ENCODE measurements around the gene TFCP2L1.
"Not testable (repeated sequence)": the region's sequence is repeated elsewhere in the genome, so short reads cannot be mapped to it uniquely, and the experiment has no call there.

Gene TFCP2L1, protein sequence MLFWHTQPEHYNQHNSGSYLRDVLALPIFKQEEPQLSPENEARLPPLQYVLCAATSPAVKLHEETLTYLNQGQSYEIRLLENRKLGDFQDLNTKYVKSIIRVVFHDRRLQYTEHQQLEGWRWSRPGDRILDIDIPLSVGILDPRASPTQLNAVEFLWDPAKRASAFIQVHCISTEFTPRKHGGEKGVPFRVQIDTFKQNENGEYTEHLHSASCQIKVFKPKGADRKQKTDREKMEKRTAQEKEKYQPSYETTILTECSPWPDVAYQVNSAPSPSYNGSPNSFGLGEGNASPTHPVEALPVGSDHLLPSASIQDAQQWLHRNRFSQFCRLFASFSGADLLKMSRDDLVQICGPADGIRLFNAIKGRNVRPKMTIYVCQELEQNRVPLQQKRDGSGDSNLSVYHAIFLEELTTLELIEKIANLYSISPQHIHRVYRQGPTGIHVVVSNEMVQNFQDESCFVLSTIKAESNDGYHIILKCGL

DNA sequence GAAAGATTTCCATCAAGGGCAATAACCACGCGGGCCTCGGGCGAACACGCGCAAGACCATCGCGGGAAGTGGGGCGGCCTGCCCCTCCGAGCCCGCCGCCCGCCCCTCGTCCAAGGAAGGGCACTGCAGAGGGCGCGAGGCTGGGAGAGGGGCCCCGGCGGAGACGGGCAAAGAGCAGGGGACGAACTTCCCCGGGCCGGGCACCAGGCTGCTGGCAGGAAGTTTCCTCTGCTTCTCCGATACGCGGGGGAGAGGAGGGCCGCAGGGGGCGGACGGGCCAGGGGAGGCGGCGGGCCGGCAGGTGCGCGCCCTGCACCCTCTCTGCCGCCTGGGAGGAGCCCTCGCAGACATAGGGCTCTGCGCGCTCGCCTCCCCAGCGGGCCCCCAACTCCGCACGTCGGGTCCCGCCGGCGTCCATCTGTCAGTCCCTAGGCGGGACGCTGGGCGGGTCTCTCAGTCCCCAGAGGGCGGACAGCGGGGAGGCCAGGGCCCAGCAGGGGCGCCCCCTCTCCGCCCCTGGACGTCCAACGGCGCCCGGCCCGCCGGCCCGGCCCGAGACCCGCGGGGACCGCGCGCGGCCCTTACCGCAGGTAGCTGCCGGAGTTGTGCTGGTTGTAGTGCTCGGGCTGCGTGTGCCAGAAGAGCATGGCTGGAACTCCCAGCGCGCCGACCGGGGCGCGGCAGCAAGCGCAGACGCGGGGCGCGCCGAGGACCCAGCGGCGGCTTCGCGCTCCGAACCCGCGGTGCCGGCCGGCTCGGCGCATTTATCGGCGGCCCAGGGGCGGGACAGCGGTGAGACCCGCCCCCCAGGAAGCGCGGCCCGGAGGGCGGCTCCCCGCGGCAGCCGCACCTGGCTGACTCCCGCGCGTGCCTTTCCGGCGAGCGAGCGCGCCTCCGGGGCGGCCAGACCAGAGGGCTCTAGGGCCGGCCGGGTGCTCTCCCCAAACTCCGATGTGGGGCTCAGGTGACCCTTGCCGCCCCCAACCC lies at the start of gene TFCP2L1:
TSS of gene TFCP2L1 (minus strand) at position 740 of the 987 bp plus-strand sequence. CDS start at position 647, 93 bp downstream.
- peak within 1 kb of the TSS; percentile 81 for H3K9ac ChIP-seq (ENCODE audit: low read depth, low read length)
- no peaks in the 10 kb centered on the region for H3K9me3 ChIP-seq (ENCODE audit: control insufficient read depth, insufficient read depth, low read length)
- peaks cover 10% of the 10 kb centered on the region for H3K4me1 ChIP-seq (ENCODE audit: insufficient read depth, low read length)
- no peaks in the 10 kb centered on the region for H3K36me3 ChIP-seq (ENCODE audit: insufficient read depth, low read length)

DNA sequence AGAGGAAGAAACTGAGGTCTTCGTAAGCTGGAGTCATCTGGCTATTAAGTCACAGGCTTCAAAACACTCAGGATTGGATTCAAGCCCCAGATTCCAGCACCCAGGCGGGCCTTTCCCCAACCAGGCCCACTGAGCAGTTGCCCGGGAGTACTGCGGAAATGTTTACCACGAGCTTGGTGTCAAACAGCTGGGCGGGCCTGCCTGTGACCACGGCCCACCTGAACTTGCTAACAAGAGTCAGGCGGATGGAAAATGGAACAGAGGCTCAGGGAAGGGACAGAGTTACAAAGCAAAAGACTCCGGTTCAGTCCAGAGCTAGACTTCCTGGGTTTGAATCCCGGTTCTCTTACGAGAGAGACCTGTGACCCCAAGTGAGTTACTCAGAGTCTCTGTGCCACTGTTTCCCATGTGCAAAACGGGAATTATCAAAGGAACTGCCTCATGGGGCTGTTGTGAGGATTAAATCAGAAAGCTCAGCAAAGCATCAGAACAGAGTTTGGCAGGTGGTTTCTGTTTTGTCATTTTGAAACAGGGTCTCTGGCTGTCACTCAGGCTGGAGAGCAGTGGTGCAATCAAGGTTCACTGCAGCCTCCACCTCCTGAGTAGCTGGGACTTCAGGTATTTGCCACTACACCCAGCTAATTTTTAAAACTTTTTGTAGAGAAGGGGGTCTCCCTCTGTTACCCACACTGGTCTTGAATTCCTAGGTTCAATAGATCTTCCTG lies 49.0 kb upstream of the TFCP2L1 start:
- Histone ChIP-seq H3K9ac (ENCODE audit: low read depth, low read length) (no peak overlapping the region), H3K36me3 (ENCODE audit: insufficient read depth, low read length) (no peaks in the 10 kb centered on the region), H3K9me3 (ENCODE audit: control insufficient read depth, insufficient read depth, low read length) (no peaks in the 10 kb centered on the region), H3K4me1 (ENCODE audit: insufficient read depth, low read length) (peaks cover 19% of the 10 kb centered on the region)

GRCh38 chr2:121333231-121333630 lies 48.2 kb upstream of the TFCP2L1 start:
- H3K9ac ChIP-seq (ENCODE audit: low read depth, low read length), result no peak overlapping the region
- no peaks in the 10 kb centered on the region for H3K36me3 ChIP-seq (ENCODE audit: insufficient read depth, low read length)
- peaks cover 16% of the 10 kb centered on the region for H3K4me1 ChIP-seq (ENCODE audit: insufficient read depth, low read length)

GRCh38 chr2:121331324-121331723 lies 46.3 kb upstream of the TFCP2L1 start:
- H3K36me3 ChIP-seq (ENCODE audit: insufficient read depth, low read length); H3K9ac ChIP-seq (ENCODE audit: low read depth, low read length); H3K9me3 ChIP-seq (ENCODE audit: control insufficient read depth, insufficient read depth, low read length): not testable (repeated sequence)
- peaks cover 11% of the 10 kb centered on the region for H3K4me1 ChIP-seq (ENCODE audit: insufficient read depth, low read length)

More at GRCh38 chr2:121333231-121333630, 48.2 kb upstream of the TFCP2L1 start:
- no peaks in the 10 kb centered on the region for H3K9me3 ChIP-seq (ENCODE audit: control insufficient read depth, insufficient read depth, low read length)

DNA sequence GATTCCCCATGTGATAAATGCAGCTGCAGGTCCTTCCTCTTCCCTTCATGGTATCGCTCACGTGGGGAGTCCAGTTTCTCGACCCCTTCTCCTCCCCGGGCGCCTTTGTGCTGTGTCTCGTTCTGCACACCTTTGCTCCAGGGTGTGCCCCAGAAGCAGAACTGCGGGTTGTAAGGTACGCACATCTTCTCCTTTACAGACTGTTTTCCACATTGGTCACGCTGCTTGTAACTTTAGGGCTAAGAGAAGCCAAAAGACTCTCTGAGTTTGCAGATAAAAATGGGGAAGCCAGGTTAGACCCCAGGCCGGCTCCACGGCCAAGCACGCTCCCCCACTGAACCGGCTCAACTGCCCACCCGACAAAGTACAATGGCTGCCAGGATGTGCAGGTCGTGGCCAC lies 45.9 kb upstream of the TFCP2L1 start:
- Histone ChIP-seq H3K36me3 (ENCODE audit: insufficient read depth, low read length) (no peaks in the 10 kb centered on the region), H3K4me1 (ENCODE audit: insufficient read depth, low read length) (peaks cover 7% of the 10 kb centered on the region), H3K9ac (ENCODE audit: low read depth, low read length) (no peak overlapping the region)

GRCh38 chr2:121329786-121330185 lies 44.8 kb upstream of the TFCP2L1 start:
- Histone ChIP-seq H3K9ac (ENCODE audit: low read depth, low read length) (no peak overlapping the region), H3K4me1 (ENCODE audit: insufficient read depth, low read length) (no peaks in the 10 kb centered on the region), H3K9me3 (ENCODE audit: control insufficient read depth, insufficient read depth, low read length) (no peaks in the 10 kb centered on the region), H3K36me3 (ENCODE audit: insufficient read depth, low read length) (no peaks in the 10 kb centered on the region)

More for the DNA sequence above, 45.9 kb upstream of the TFCP2L1 start:
- H3K9me3 ChIP-seq (ENCODE audit: control insufficient read depth, insufficient read depth, low read length), result no peaks in the 10 kb centered on the region

GRCh38 chr2:121326628-121327027 lies 41.6 kb upstream of the TFCP2L1 start:
- no peak overlapping the region for H3K9ac ChIP-seq (ENCODE audit: low read depth, low read length)
- H3K36me3 ChIP-seq (ENCODE audit: insufficient read depth, low read length), result no peaks in the 10 kb centered on the region
- H3K9me3 ChIP-seq (ENCODE audit: control insufficient read depth, insufficient read depth, low read length), result no peaks in the 10 kb centered on the region
- H3K4me1 ChIP-seq (ENCODE audit: insufficient read depth, low read length), result peaks cover 4% of the 10 kb centered on the region; the same call in 1 of the 2 replicates

GRCh38 chr2:121324601-121325000 lies 39.6 kb upstream of the TFCP2L1 start:
- Histone ChIP-seq H3K9me3 (ENCODE audit: control insufficient read depth, insufficient read depth, low read length) (no peaks in the 10 kb centered on the region), H3K4me1 (ENCODE audit: insufficient read depth, low read length) (peaks cover 4% of the 10 kb centered on the region; the same call in 1 of the 2 replicates), H3K36me3 (ENCODE audit: insufficient read depth, low read length) (no peaks in the 10 kb centered on the region), H3K9ac (ENCODE audit: low read depth, low read length) (no peak overlapping the region)

- Histone ChIP-seq H3K9ac (ENCODE audit: low read depth, low read length) (no peak overlapping the region), H3K4me1 (ENCODE audit: insufficient read depth, low read length) (peaks cover 4% of the 10 kb centered on the region; the same call in 1 of the 2 replicates), H3K36me3 (ENCODE audit: insufficient read depth, low read length) (no peaks in the 10 kb centered on the region), H3K9me3 (ENCODE audit: control insufficient read depth, insufficient read depth, low read length) (no peaks in the 10 kb centered on the region)
These were observed 36.5 kb upstream of the TFCP2L1 start for GRCh38 chr2:121321476-121321875.

- Histone ChIP-seq H3K4me1 (ENCODE audit: insufficient read depth, low read length) (peaks cover 4% of the 10 kb centered on the region; the same call in 1 of the 2 replicates), H3K36me3 (ENCODE audit: insufficient read depth, low read length) (no peaks in the 10 kb centered on the region), H3K9ac (ENCODE audit: low read depth, low read length) (no peak overlapping the region), H3K9me3 (ENCODE audit: control insufficient read depth, insufficient read depth, low read length) (no peaks in the 10 kb centered on the region)
These were observed 34.9 kb upstream of the TFCP2L1 start for GRCh38 chr2:121319941-121320340.

DNA sequence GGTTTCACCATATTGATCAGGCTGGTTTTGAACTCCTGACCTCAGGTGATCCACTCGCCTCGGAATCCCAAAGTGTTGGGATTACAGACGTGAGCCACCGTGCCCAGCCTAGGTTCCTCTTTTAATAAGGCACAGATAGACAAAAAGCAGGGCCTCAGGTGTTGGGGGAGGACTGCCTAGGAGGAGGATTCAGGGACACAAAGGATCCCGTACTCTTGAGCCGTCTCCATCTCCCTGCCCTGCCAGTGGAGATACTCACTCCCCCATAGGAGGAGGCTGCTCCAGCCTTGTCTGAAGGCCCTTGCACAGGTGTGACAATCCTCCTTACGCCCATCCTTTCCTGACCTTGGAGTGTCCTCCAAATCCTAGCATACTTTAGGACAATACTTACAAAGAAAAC lies 32.0 kb upstream of the TFCP2L1 start:
- no peak overlapping the region for H3K9ac ChIP-seq (ENCODE audit: low read depth, low read length)
- no peaks in the 10 kb centered on the region for H3K9me3 ChIP-seq (ENCODE audit: control insufficient read depth, insufficient read depth, low read length)
- H3K4me1 ChIP-seq (ENCODE audit: insufficient read depth, low read length), result no peaks in the 10 kb centered on the region
- no peaks in the 10 kb centered on the region for H3K36me3 ChIP-seq (ENCODE audit: insufficient read depth, low read length)

GRCh38 chr2:121313701-121314100 lies 28.7 kb upstream of the TFCP2L1 start:
- H3K4me1 ChIP-seq (ENCODE audit: insufficient read depth, low read length); H3K36me3 ChIP-seq (ENCODE audit: insufficient read depth, low read length); H3K9me3 ChIP-seq (ENCODE audit: control insufficient read depth, insufficient read depth, low read length); H3K9ac ChIP-seq (ENCODE audit: low read depth, low read length): not testable (repeated sequence)

- H3K36me3 ChIP-seq (ENCODE audit: insufficient read depth, low read length), result no peaks in the 10 kb centered on the region
- no peak overlapping the region for H3K9ac ChIP-seq (ENCODE audit: low read depth, low read length)
- no peaks in the 10 kb centered on the region for H3K4me1 ChIP-seq (ENCODE audit: insufficient read depth, low read length)
- H3K9me3 ChIP-seq (ENCODE audit: control insufficient read depth, insufficient read depth, low read length), result no peaks in the 10 kb centered on the region
These were observed 24.8 kb upstream of the TFCP2L1 start for GRCh38 chr2:121309801-121310200.

DNA sequence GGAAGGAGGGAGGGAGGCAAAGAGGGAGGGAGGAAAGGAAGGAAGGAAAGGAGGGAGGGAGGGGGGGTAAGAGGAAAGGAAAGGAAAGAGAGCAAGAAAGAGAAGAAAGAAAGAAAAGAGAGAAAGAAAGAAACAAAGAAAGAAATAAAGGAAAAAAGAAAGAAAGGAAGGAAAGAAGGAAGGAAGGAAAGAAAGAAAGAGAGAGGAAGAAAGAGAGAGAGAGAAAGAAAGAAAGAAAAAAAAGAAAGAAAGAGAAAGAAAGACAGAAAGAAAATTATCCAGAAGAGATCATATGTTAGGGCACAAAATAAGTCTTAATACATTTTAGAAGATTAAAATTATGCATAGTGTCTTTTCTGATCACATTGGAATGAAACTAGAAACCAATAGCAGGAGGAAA lies 24.3 kb upstream of the TFCP2L1 start:
- Histone ChIP-seq H3K36me3 (ENCODE audit: insufficient read depth, low read length) (no peaks in the 10 kb centered on the region), H3K4me1 (ENCODE audit: insufficient read depth, low read length) (no peaks in the 10 kb centered on the region), H3K9ac (ENCODE audit: low read depth, low read length) (no peak overlapping the region), H3K9me3 (ENCODE audit: control insufficient read depth, insufficient read depth, low read length) (no peaks in the 10 kb centered on the region)

All from ES-I3 (cell line).